GM19372 (cell line): ENCODE data around the gene EGFR.

ENCODE experiments used
- ATAC-seq: cut with Tn5 transposase; IDR thresholded peaks from one replicate; pipeline ENCODE4 v1.9.1; 2021; ENCODE audit warnings: mild to moderate bottlenecking, low read depth, moderate library complexity; ENCODE audit not compliant: unreplicated experiment

EGFR gene

DNA sequence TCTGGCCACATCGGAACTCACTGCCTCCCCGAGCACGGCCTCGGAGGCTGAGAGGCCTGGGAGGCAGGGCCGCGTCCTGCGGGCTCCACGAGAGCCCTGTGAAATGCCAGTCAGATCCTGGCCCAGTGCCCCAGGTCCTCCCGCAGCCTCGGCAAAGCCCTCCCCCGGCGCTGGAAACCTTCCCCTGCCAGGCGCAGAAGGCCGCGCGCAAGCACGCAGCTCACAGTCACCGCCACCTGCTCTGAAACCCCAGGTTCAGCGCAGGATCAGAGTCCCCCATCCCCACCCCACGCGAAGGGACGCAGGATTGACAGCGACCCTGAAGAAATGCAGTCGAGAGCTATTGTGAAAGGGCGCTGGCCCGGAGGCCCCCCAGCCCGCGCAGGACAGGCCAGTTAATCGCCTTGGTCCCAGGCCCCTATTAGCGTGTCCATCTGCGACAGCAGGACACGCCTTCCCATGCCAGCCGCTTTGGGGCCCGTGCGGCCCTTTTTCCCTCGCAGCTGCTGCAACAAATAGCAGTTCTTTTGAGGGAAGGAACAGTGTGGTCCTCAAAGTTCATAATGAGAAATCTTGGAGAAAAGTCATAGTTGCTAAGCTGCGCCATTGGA lies 13.5 kb upstream of the EGFR start:
- ATAC-seq, result no peak

DNA sequence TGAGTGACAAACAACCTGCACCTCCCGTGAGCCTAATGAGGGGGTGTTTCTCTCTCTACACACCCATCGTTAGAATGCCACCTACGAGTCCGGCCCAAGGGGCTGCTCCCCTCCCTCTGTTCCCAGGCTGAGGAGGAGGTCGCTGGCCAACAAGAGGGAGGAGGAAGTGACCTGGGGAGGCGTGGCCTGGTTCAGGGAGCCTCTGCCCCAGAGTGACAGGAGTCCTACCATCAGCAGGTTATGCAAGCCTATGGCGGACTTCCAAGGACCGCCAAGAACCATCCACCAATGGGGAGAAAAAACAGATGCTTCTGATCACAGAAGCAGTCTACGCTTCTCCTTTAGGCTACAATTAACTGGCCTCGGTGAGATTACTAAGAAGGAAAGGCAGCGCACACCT lies 12.3 kb upstream of the EGFR start:
- ATAC-seq, result no peak

- ATAC-seq, result no peak
Observed at GRCh38 chr7:55013851-55014250, 5.0 kb upstream of the EGFR start.

DNA sequence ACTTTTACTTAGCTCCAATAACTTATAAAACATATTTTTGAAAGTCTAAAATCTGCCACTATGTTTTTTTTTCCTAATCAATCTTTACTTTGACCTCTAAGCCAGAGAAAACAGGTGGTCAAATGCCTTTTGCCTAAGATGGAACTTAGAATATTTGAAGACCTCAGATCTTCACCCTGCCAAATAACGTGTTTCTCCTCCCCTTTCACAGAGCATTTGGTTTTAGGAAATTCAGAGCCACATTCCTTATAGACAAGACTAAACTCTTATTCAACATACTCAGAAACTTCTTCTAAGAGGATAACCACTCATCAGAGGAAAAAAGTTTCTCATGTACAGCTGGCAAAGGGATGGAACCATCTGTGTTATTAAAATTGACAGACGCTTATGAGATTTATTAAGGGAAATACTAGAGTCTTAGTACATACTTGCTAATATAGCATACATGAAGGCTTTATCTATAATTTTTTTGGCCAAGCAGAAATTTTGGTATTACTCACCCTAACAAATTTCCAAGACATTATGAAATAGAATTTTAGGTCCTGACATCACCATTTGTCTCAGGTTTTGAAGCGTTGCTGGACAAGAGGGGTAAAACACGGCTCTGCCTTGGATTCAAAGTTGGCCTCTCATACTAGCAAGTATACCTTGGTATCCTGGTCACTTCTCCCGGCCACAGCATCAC lies 2.6 kb upstream of the EGFR start:
- ATAC-seq, result no peak

GRCh38 chr7:55016746-55017090 lies 2.1 kb upstream of the EGFR start:
- ATAC-seq, result no peak

DNA sequence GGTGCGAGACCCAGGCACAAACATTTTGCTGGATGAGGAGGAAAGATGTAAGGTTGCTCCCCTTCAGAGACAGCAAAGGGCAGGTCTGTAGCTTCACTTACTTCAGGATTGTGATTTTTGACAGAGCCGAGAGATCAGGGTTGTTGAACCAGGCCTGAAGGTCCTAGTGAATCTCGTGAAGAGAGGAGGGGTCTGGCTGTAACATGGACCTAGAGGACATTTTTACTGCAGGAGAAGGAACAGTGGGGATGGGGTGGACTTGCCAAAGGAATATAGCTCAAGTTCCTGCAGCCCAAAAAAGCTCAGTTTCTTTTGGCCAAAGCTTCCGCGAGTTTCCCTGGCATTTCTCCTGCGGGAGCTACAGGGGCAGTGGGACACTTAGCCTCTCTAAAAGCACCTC lies 976 bp upstream of the EGFR start:
- no peak for ATAC-seq

DNA sequence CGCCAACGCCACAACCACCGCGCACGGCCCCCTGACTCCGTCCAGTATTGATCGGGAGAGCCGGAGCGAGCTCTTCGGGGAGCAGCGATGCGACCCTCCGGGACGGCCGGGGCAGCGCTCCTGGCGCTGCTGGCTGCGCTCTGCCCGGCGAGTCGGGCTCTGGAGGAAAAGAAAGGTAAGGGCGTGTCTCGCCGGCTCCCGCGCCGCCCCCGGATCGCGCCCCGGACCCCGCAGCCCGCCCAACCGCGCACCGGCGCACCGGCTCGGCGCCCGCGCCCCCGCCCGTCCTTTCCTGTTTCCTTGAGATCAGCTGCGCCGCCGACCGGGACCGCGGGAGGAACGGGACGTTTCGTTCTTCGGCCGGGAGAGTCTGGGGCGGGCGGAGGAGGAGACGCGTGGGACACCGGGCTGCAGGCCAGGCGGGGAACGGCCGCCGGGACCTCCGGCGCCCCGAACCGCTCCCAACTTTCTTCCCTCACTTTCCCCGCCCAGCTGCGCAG lies 424 bp downstream of the EGFR start:
- ATAC-seq, result no peak

DNA sequence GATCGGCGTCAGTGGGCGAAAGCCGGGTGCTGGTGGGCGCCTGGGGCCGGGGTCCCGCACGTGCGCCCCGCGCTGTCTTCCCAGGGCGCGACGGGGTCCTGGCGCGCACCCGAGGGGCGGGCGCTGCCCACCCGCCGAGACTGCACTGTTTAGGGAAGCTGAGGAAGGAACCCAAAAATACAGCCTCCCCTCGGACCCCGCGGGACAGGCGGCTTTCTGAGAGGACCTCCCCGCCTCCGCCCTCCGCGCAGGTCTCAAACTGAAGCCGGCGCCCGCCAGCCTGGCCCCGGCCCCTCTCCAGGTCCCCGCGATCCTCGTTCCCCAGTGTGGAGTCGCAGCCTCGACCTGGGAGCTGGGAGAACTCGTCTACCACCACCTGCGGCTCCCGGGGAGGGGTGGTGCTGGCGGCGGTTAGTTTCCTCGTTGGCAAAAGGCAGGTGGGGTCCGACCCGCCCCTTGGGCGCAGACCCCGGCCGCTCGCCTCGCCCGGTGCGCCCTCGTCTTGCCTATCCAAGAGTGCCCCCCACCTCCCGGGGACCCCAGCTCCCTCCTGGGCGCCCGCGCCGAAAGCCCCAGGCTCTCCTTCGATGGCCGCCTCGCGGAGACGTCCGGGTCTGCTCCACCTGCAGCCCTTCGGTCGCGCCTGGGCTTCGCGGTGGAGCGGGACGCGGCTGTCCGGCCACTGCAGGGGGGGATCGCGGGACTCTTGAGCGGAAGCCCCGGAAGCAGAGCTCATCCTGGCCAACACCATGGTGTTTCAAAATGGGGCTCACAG lies 1.1 kb downstream of the EGFR start:
- no peak for ATAC-seq

- no peak for ATAC-seq
Observed at GRCh38 chr7:55020466-55020871, 1.7 kb downstream of the EGFR start.

- ATAC-seq, result no peak
Observed at GRCh38 chr7:55021053-55021452, 2.2 kb downstream of the EGFR start.

- no peak for ATAC-seq
Observed at GRCh38 chr7:55022002-55022985, 3.5 kb downstream of the EGFR start.

GRCh38 chr7:55023841-55024505 lies 5.2 kb downstream of the EGFR start:
- ATAC-seq, result no peak

DNA sequence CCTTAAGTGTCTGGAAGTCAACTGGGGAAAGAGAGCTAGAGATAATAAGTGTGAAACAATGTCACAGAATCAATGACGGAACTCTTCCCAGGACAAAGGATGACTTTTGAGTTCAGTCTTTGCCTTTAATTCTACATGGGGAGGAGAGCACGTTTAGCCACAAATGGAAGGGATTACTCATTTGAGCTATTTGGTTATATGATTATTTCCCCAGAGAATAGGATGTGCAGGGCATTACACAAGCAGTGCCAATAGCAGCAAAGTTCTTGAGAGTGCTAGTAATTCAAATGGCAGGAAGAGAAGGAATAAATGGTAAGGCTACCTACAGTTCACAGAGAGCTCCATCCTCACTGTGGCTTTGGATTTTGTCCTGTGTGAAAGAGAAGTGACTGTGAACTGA lies 6.0 kb downstream of the EGFR start:
- ATAC-seq, result no peak

- ATAC-seq, result no peak
Observed at GRCh38 chr7:55026086-55026790, 7.4 kb downstream of the EGFR start.

DNA sequence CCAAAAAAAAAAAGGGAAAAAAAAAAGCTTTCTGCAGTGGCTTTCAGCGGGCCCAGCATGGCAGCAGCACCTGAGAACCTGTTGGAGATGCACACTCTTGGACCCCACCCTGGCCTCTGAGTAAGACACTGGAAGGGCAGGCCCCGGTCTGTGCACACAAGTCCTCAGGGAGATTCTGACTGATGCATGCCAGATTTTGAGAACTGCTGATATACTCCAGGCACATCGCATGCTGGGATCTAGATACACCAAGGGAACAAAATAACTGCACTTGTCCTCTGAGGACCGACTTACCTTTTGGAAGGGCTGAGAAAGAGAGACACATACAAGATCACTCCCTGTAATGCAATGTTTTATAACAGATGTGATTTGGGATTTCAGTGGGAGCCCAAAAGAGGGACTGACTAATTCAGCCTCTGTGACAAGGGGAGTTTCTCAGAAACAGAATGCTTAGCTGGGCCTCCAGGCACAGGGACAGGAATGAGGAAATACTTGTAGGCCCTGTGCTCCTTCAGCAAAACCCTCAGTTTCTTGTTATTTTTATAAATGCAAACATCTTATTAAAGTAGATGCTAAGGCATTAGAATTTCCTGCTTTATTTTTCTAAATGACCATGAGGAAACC lies 8.2 kb downstream of the EGFR start:
- ATAC-seq, result no peak

DNA sequence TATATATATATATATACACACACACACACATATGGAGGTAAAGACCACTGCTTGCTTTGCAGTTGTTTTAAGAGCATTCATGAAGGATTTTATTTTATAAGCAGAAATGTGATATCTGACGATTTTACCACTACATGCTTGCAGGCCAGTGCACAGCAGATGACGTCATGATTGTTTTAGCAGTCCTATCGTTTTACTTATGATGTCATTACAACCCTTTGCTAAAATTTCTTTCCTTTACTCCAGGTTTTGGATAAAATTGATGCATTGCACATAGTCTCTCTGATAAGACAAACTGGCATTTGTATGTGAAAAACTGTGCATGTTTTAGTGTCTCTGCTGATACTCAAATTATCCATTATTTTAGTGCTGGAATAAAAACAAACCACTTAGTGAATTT lies 9.2 kb downstream of the EGFR start:
- ATAC-seq, result no peak

DNA sequence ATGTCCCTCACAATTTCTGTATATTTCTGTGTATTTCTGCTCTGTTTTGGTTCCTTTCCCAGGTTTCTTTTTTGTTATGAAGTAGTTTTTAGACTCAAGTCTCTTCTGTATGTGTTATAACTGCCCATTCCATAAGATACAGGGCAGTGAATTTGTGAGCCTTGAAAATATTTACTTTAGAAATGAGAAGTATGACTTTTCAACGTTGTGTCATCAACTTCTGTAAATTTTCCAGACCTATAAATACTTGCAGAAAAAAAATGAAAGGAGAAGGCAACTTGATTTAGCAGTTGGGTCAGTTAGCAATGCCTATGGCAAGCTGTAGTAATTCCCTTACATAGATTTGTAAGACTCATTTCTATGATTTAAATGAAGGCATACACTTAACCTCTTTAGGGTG lies 11.5 kb downstream of the EGFR start:
- ATAC-seq, result no peak

DNA sequence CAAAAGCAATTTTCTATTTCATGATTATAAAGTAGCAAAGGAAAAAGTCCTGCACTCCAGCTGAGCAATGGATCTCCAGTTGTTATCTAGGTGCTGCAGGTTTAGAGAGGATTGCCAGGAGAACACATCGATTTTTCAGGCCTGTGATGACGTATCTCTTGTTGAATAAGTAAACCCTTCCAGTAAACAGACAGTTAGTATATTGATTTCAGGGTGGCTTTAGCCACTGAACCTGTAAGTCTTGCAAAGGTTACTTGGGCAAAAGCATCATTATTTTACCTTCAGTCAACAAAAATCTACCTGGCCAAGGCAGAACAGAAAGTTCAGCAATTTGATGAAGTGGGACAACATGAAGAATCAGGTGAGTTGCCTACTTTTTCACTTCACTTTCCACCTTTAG lies 12.3 kb downstream of the EGFR start:
- ATAC-seq, result no peak

GRCh38 chr7:55032069-55032699 lies 13.4 kb downstream of the EGFR start:
- ATAC-seq, result no peak
